GM10248 (cell line): ENCODE data around the gene TRIM24.

Source experiments
- CTCF ChIA-PET: fragments of 300-600 bp; sonication (Branson Sonifier 250); formaldehyde crosslinking; extraction: SDS; loops from one replicate; lab custom pipeline; 2021; ENCODE audit warnings: antibody characterized with exemption; lab: Yijun Ruan, JAX
- POLR2A ChIA-PET: fragments of 350-650 bp; sonication (Branson Sonifier 250); formaldehyde crosslinking; extraction: SDS; loops from one replicate; lab custom pipeline; 2020; ENCODE audit warnings: antibody characterized with exemption; lab: Yijun Ruan, JAX
- DNase-seq: peaks from one replicate; pipeline ENCODE4 v3.0.0; 2012; ENCODE audit errors: extremely low spot score
- TF ChIP-seq, protein P1 (sequence below): IDR thresholded peaks from 2 replicates; pipeline ENCODE4 v1.5.1; 2012; ENCODE audit warnings: mild to moderate bottlenecking, low read depth; ENCODE audit errors: extremely low read depth, missing control alignments, control extremely low read depth

Gene TRIM24

DNA sequence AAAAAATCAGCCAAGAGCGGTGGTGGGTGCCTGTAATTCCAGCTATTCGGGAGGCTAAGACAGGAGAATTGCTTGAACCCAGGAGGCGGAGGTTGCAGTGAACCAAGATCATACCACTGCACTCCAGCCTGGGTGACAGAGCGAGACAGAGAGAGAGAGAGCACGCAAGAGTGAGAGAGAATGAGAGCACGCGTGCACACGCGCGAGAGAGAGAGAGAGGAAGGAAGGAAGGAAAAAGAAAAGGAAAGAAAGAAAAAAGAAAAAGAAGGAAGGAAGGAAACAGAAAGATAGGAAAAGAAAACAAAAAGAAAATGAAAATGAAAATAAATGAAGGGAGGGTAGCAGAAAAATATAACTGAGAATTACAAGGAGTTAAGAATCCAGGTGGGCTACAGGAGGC is 158.4 kb downstream of the TRIM24 start:
- no peak for DNase-seq
- TF ChIP-seq, protein P1, sequence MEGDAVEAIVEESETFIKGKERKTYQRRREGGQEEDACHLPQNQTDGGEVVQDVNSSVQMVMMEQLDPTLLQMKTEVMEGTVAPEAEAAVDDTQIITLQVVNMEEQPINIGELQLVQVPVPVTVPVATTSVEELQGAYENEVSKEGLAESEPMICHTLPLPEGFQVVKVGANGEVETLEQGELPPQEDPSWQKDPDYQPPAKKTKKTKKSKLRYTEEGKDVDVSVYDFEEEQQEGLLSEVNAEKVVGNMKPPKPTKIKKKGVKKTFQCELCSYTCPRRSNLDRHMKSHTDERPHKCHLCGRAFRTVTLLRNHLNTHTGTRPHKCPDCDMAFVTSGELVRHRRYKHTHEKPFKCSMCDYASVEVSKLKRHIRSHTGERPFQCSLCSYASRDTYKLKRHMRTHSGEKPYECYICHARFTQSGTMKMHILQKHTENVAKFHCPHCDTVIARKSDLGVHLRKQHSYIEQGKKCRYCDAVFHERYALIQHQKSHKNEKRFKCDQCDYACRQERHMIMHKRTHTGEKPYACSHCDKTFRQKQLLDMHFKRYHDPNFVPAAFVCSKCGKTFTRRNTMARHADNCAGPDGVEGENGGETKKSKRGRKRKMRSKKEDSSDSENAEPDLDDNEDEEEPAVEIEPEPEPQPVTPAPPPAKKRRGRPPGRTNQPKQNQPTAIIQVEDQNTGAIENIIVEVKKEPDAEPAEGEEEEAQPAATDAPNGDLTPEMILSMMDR: no peak
- CTCF ChIA-PET: no interaction called here

DNA sequence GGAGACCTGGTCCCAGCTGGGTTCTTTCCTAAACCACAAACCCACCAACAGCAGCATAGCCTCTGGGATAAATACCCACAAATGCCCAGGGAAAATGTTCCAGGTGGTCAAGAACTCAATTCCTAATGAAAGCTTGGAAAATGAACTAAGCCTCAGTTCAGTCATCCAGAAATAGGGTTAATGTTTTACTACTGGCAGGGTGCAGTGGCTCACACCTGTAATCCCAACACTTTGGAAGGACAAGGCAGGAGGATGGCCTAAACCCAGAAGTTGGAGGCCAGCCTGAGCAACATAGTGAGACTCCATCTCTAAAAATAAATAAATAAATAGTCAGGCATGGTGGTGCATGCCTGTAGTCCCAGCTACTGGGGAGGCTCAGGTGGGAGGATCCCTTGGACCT is 158.9 kb downstream of the TRIM24 start:
- ChIA-PET CTCF (no interaction called here), POLR2A (no interaction called here)
- TF ChIP-seq, protein P1: no peak
- no peak for DNase-seq

More for the DNA sequence above, 158.4 kb downstream of the TRIM24 start:
- POLR2A ChIA-PET: no interaction called here

DNA sequence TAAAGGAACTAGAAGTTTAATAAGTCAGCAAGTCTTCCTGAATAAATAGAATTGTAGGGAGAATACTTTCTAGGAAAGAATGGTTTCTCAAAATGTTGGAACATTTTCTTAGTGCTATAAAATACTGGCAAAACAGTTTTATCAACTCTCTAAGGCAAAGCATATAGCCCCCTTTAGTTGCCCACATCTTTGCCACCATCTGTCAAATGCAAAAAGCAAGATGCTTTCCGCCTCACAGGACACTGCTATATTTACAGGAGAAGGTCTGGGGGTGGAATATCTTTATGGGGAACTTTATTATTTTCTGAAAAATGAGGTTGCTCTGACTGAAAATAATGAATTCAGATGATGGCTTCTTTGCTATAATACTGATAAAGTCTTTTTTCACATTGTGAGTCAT is 162.8 kb downstream of the TRIM24 start:
- POLR2A ChIA-PET: no interaction called here
- CTCF ChIA-PET: no interaction called here
- TF ChIP-seq, protein P1: no peak
- no peak for DNase-seq

DNA sequence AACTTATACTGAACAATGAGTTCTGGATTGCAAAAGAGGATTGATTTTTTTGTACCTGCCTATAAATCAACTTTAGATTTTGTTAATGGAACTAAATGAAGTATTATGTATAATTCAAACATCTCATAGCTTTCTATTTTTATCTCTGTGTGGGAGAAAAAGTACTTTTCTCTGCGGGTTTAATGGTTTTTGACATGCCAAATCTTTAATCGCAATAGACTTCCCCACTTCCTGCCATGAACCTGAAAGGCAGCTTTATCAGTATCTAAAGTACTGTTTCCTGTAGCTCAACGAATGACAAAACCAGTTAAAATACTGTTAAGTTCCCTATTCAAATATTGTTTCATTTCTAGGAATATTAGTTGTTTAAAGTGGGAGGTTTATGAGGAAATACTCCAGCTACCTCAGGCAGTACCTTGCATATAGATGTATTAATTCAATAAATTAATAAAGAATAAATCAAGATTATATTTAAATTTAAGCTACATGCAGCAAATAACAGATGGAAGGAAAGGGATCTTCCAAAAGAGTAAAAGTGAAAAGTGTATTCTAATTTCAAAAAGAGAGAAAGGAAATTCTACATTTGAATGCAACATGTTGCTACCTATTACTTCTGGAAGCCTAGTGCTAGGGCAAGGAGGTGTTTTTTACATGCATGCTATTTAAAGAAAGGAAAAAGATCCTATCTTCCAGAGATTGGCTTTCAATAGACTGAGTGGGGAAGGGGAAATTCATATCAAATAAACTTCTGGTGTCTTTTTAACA is 165.2 kb downstream of the TRIM24 start:
- ChIA-PET POLR2A (interaction anchor here (0.6 kb wide), 1 partner anchor 112 kb away, joined by 3 read pairs; no protein-coding TSS in a partner anchor), CTCF (interaction anchor here (1.4 to 2.4 kb wide), 4 partner anchors 8 to 114 kb away, joined by 3 to 6 read pairs (median 4); no protein-coding TSS in a partner anchor)
- no peak for DNase-seq
- TF ChIP-seq, protein P1: no peak

DNA sequence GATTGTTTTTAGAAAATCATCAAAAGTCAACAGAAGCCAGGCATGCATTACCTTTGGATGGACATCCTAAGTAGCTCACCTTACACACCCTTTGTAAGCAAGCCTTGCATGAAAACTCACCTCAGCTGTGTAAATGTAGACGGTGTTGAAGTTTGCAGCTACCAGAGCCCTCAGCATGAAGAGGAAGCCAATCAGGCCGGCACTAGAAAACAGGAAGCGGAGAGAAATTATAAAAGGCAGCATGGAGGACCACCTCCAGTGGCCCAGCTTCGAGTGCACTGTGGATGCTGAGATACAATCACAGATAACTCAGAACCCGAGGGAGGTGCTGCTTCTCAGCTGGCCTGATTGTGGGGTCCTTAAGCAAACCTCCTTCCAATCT is 165.8 kb downstream of the TRIM24 start:
- CTCF ChIA-PET: interaction anchor here (1.4 to 2.4 kb wide), 3 partner anchors 9 to 19 kb away, joined by 3 to 6 read pairs (median 5); no protein-coding TSS in a partner anchor
- DNase-seq: no peak
- TF ChIP-seq, protein P1: no peak
- POLR2A ChIA-PET: interaction anchor here (0.6 kb wide), 1 partner anchor 112 kb away, joined by 3 read pairs; no protein-coding TSS in a partner anchor

DNA sequence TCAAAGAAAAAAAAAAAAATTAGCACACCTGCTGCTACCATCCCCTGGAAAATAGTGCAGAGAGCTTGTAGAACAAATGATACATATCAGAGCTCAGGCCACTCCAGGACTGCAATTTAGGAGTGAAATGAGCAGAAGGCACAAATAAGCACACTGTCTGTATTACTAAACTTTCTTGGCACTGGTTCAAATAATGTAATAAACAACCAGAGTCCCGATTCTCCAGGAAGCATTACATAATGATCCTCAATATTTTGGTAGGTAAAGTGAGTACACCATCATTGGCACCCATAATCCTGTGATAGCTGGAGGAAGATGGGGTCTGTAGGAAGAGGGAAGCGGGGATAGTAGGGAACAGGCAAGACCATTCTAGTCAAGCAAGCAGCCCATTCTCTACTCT is 166.8 kb downstream of the TRIM24 start:
- TF ChIP-seq, protein P1: no peak
- ChIA-PET CTCF (interaction anchor here (0.6 to 1.9 kb wide), 2 partner anchors 18 to 1002 kb away, joined by 3 to 5 read pairs; no protein-coding TSS in a partner anchor), POLR2A (no interaction called here)
- DNase-seq: no peak
